NCI-H1694 treated with DMSO at 0.1 percent for 48 hours (cell line): ENCODE measurements around the gene RXRA.

Experiments used
- DNase-seq: peaks from one replicate; lab custom pipeline; 2025; lab: John Stamatoyannopoulos, UW

Gene RXRA

DNA sequence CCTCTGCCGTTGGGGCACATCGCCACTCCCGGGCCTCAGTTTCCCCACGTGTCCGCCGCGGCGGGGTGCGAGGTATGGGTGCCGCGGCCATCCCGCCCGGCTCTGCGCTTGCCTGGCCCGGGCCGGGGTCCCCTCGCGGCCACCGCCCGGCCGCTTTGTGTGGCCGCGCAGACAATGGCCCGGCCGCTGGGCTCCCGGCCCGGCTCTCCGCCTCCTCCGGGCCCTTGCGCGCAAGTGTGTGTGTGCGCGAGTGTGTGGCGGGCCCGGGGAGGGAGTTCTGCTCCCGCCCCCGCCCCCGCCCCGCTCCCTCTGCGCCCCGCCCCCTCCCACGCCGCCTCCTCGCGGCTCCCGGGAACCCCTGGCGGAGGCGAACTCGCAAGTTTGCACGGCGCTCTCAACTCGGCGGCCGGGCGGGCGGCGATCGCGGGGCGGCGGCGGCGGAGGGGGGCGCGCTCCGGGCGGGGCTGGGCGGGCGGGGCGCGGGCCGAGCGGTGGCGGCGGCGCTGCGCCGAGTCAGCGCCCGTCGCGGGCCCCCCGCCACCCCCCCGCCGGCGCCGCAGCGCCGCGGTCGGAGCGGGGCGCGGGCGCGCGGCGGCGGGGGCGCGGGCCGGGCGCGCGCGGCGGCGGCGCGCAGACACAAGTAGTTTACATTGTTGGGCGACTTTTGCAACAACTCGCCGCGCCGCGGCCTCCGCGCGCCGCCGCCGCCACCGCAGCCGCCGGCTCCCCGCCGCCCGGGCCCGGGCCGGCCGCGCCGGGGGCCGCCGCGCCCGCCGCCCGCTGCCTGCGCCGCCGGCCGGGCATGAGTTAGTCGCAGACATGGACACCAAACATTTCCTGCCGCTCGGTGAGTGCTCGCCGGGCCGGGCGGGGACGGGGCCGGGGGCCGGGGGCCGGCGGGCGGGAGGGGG, at the start of gene RXRA:
Gene RXRA, plus strand, starts transcription at position 643 of the 911 bp plus-strand sequence. Its CDS starts 177 bp downstream, at position 820.
- no peak for DNase-seq

DNA sequence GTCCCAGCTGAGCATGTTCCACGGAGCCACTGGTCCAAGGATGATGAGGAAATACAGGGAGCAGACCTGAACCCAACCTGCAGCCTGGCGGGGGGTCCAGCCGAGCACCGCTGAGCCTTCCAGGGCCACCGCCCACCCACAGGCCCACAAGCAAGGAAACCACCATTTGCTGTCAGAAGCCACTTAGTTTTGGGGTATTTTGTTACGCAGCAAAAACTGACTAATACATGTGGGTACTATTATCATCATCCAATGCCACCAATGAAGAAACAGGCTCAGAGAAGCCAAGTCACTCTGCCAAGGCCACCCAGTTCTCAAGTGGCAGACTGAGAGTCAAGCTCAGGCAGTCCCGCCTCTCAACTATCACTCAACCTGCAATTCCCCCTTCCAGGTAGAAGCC, 48.0 kb upstream of the RXRA start:
- DNase-seq: no peak

DNA sequence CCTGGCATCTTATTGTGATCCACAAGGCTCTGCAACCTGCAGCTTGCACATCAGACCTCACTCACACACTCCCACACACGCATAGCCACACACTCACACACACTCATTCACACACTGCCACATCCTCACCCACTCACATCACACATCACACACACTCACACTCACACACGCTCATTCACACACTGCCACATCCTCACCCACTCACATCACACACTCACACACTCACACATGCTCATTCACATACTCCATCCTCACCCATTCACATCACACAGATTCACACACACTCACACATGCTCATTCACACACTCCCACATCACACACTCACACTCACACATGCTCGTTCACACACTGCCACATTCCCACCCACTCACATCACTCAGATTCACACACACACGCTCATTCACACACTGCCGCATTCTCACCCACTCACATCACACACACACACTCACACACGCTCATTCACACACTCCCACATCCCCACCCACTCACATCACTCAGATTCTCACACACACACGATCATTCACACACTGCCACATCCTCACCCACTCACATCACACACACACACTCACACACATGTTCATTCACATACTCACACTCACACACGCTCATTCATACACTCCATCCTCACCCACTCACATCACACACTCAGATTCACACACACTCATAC, 47.1 kb upstream of the RXRA start:
- no peak for DNase-seq

DNA sequence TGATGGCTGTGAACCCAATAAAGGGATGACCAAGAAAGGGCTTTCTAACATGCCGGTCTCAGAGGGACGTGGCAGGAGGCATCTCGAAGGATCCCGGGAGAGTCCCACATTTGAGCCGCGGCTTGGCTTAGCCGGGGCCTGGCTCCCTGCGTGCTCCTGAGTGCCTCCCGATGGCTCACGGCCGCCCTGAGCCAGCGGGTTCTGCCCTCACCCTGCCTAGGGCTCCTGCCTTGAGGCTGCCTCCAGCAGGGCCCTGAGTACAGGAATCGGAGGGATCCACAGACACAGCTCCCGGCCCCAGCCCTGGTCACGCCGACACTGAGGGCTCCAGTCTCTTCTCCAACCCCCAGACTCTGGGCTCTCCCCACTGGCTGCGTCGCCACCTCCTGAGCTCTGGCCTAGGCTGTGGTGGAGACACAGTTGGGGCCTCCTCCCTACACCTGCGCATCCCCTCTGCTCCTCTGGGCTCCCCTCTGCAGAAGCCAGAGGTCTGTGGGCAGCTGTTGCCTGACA, 44.1 kb upstream of the RXRA start:
- no peak for DNase-seq

DNA sequence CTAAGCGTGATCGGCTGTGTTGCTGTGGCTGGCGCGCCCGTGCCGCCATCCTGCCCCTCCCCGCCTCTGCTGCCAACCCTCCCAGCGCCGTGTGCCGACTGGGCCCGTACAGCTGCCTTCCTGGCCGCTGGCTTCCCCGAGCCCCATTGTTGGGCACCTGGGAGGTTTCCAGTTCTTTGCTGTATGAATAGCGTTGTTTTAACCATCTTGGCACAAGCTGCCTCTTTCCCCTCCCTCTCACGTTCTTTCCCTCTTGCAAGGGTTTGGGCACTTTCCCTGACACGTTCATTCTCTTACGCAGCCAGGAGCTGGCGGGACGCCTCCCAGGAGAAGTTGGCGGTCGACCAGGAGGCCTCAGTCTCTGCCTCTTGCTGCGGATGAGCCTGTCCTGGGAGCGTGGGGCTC, 43.1 kb upstream of the RXRA start:
- DNase-seq: no peak

DNA sequence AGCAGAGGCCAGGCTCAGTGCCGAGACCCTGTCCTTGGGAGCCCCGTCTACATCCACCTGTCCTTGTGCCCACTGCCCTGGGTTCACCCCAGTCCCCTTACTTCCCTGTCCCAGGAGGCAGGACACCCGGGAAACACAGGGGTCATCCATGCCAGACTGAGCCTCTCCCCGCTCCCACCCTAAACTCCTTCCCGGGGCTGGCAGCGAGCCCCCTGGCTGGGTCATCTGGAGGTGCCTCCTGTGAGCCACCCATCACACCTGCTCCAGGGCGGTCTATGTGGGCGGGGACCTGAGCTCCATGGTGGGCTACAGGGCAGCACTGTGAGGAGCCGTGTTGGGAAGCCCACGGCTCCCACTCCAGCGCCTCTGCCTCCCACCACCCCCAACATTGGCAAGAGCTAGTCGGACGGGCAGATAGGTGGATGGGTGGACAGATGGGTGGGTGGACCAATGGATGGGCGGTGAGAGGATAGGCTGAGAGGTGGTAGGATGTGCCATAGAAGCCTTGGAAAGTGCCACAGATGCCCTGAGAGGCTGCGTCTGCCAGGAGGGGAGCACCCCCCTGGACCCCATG, 42.5 kb upstream of the RXRA start:
- no peak for DNase-seq

DNA sequence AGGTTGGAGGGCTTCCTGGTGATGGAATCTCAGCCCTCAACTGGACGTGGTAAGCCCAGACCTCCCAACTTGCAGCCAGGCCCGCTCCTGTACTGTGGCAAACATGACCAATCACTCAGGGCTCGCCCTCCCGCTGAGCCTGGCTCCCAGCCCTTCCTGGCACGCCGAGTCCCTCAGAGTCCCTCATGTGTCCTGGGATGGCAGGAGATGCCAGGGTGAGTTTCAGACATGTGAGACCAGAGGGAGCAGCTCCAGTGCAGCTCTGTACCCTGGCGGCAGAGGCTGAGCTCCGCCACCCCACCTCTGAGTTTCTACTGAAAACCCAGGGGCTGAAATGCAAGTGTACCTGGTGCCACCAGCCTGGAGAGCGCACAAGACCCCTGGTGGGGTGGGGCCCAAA, 42.0 kb upstream of the RXRA start:
- no peak for DNase-seq

DNA sequence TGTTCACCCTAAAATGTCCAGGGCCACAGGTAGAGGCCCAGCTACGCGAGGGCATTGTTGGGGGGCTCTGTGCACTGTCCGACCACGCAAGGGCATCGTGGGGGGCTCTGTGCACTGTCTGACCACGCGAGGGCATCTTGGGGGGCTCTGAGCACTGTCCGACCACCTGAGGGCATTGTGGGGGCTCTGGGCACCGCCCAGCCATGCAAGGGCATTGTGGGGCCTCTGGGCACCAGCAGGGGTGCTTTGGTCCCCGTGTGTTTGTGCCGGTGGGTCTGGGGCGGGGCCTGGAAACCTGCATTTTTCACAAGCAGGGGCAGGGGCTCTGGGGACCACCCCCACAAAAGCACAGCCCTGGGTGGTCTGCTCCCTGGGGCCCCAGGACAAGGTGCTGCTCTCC, 41.5 kb upstream of the RXRA start:
- DNase-seq: no peak

DNA sequence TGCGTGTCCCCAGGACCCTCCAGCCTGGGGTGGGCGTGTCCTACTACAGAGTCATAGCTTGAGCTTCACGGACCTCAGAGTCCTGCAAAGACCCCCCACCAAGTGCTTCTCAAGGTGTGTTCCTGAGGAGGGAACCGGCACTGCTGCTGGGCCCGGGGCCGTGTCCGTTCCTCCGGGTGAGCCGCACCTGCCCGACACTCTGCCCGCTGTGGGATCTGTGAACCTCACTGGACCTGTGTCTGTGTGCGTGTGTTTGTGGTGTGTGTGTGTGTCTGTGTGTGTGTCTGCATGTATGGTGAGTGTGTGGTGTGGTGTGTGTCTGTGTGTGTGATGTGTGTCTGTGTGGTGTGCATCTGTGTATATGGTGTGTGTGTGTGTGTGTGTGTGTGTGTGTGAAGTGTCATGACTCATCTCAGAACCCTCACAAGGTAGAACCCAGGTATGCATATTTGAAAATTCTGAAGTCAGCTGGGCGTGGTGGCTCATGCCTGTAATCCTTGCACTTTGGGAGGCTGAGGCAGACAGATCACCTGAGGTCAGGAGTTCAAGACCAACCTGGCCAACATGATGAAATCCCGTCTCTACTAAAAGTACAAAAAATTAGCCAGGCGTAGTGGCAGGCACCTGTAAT, 40.9 kb upstream of the RXRA start:
- no peak for DNase-seq

DNA sequence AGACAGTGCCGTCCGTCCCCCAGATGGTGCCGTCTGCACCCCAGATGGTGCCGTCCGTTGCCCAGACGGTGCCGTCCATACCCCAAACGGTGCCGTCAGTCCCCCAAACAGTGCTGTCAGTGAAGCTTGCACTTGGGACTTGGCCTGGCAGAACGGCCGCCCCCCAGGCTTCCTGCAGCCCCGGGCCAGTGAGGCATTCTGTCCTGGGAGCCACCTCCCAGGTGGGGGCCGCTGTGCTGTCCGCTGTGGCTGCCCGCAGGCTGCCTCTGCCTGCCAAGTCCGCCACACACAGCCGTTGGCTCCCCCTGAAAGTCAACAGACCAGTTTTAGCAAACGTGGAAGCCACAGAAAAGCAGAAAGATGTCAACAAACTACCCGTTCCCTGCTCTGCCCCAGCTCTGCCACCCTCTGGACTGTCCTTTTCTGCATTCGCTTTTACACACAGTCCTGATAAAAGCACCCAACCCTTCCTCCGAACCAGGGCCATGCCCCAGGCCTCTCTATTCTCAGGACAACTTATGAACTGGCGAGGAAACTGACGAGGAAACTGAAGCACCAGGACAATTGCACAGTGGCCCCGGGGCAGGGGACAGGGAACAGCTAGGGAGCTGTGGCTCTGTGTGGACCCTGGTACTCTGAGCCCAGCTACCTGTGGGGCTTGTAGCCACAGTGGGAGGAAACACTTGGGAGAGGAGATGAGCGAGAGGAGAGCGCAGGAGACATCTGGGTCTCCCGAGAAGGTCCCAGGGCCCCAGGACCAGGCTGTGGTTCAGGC, 39.6 kb upstream of the RXRA start:
- DNase-seq: no peak

DNA sequence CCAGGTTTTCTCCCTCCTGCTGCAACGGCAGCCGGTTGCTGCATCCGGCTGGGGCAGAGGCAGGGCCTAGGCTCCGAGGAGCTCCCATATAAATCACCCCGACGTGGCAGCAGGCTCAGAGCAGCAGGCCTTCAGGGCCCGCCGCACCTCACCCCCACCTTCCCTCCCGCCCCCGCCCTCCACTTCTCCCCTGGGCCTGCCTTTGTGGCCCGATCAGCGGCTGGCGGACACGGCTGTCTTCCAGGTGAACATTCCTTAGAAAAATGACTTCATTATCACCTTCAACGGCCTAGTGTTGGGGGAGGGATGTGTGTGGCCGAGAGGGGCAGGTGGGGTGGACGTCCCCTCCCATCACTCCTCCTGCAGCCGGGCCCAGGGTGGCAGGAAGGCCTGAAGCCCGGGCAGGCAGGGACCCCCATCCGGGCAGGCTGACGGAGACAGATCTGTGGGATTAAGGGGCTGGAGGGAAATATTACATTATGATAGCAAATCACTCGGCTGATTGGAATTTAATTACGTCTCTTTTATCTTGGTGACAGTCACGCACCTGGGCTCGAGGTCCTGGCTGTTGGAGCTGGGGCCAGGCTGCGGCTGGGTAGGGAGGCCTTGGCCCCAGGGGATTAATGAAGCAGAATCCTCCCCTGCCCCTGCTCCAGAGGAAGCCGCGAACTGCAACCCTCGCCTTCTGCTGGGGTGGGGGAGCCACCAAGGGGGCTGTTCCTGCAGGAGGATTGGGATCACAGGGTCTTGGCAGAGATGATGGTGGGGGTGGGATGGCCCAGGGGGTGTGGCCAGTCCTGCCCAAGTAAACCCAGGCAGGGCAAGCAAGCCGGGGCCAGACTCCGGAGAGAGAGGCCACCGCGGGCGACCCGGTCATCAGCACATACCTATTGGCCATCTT, 38.4 kb upstream of the RXRA start:
- DNase-seq: no peak

DNA sequence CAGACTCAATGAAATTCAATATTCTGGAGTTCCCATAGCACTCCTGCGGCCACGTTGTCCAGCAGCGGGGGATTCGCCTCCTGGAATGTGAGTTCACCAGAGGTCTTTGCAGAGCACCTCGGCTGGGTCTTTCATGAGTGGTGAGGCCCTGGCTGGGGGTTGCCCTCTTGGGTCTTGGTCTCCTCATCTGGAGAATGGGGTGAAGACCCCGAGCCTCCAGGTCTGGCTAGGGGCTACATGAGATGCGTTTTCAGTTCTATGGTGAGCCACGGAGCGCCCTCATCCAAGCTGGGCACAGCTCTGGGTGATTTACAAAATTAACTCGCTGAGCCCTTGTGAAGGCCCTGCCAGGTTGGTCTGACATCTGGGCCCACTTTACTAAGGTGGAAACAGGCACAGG, 37.5 kb upstream of the RXRA start:
- no peak for DNase-seq

DNA sequence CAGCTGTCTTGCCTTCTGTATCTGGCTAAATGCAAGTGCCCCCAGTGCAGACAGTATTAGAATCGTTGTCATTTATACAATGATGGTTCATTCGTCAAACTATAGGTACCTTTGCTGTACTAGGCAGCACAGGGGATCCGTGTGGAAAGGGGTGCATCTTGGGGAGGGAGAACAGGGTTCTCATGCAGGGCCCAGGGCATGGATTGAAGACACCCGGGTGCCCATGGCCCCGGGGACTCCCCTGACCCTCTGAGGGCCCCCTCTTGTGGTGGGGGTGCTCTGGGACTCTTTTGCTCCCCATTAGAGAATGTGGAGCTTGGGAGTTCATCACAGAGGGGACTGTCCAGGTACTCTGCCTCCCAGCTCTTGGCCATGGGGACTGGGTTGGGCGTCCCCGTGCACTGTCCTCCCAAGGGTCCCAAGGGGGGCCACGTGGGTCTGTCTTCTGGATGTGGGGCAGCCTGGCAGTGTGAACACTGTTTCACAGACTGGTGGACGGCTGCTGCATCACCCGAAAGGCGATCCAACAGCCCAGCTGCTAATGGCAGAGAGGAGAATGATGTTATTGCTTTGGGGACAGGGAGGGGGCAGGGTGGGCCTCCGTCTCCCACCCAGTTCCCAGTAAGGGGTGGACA, 36.9 kb upstream of the RXRA start:
- DNase-seq: no peak

DNA sequence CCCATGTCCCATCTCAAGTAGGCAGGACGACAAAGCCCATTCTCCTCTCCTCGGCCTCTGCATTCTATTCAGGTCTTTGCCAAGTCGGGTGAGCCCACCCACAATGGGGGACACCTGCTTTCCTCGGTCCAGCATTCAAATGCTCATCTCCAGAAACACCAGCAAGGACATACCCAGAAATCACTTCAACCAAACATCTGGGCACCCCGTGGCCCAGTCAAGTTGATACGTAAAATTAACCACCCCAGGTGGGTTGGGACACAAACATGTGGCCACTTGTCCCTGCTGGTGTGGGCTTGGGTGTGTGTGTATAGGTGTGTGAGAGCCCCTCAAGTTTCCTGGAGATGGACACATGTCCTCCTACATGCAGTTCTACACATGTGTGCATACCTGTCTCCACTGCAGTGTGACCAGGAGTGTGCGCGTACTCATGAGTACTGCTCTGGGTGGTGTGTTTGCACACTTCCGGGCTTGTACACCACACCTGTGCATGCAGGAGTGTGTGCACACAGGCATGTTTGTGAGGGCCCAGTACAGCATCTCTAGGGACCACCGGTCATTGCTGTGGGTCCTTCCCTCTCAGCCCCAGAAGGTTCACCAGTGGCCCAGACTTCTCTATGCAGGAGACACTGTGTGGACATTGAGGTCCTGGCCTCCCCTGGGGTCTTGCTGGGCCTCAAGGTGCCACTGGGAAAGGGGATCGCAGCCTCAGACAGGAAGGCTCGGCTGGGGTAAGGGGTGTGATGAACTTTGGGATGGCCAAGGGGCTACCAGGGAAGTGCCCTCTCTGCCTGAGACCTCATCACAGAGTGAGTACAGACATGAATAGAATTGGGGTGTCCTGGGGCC, 35.4 kb upstream of the RXRA start:
- no peak for DNase-seq

DNA sequence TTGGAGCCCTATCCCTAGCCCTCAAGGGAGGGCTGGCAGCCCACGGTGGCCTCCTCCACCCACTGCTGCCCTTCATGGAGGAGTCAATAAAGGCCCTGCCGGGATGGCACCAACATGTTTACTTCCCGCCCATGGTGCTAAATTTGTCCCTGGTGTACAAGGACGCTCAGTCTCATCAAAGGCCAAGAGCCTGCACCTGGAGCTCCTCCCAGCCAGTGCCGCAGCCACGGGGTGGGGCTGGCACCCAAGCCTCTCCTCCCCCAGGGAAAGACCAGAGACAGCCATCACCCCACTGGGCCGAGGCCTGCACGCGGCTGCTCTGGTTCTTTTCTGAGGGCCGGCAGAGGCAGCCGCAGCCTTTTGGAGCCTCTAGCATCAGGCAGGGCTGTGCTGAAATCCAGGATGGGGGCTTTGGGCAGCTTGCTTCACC, 34.8 kb upstream of the RXRA start:
- DNase-seq: no peak

DNA sequence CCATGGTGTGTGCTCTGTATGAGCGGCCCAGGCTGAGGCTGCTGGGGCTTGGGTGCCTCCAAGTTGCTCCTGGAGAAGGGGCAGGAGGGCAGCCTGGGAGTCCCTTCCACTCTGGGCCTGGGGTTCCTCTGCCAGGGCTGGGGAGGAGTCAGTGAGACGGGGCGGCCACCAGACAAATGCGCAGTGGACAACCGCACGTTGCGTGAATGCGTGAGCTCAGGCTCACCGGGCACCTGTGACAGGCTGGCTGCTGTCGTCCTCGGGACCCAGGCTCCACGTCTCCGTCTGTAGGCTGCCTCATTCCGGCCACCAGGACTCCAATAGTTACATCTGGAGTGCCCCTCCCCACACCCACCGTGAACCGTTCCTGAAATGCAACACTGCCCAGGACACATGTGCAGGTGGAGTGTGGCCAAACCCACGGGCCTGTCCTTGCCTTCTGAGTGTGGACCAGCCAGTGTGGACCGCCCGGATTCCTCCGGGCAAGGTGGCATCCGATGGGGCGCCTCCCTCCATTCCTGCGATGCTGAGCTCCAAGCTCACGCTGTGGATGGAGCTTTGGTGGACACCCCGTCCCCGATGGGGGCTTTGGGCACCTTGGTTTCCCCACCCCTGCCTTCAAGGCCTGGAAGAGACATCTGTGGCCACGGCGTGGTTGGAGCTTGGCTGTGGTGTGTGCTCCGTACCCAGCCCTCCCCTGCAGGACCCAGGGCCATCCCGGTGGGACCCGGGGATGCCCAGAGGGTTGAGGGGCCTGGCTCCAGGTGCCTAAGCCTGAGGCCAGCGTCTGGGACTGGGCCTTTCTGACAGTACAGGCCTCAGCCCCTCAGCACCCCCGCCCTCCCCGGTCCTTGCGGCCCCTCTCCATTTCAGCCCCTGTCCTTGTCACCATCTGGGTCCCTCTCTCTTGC, 34.0 kb upstream of the RXRA start:
- DNase-seq: no peak

DNA sequence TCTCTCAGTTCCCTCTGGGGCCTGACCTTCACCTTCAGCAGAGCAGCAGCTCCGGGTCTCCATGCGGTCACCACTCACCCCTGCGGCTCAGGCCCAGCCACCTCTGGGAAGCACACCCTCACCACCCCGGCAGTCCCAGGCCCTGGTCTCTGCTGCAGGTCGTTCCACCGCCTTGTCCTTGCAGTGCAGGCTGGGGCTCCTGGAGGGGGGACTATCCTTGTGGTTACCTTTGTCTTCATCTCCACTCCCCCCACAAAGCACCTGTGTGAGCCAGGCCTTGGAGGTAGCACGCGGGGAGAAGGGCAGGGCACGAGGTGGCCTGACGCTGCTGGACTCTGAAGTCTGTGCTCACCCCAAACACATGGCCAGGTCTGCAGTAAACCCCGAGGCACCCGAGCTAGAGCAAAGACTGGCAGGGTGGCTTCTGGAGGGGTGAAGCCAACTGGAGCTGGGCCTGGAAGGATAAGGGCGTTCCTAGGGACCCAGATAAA, 33.2 kb upstream of the RXRA start:
- no peak for DNase-seq

DNA sequence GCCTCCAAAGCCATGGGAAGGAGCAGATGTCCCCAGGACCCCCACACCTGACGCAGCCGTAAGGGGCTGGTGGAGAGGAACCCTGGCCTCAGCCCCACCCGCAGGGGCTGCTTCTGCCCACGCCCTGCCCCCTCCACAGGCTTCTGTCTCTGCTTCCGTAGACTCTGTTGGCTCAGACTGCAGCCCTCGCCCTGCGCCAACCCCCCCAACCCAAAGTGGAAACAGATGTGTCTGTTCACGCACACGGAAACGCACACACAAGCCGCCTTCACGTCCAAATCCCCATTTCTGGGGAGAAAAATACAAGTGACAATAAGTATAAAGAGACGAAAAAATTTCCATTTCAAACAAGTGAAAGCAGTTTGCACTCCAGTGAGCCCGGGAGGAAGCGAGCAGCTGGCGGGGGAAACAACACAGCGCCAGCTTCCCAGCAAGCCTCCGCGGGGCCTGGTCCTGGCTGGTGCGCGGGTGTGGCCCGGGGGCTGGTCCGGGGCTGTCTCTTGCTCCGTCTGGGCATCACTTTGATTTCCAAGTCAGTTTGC, 32.6 kb upstream of the RXRA start:
- DNase-seq: no peak
